C4-2B (cell line): ENCODE measurements around the gene KCP.

Source experiments
- ZFX ChIP-seq: fragments of 450-650 bp; IDR thresholded peaks from 2 replicates; pipeline ENCODE4 v1.6.1; 2017
- TF ChIP-seq, protein P1 (sequence below): fragments of 450-650 bp; conservative IDR thresholded peaks from 2 replicates; pipeline ENCODE4 v1.5.1; 2017; ENCODE audit warnings: mild to moderate bottlenecking

DNA sequence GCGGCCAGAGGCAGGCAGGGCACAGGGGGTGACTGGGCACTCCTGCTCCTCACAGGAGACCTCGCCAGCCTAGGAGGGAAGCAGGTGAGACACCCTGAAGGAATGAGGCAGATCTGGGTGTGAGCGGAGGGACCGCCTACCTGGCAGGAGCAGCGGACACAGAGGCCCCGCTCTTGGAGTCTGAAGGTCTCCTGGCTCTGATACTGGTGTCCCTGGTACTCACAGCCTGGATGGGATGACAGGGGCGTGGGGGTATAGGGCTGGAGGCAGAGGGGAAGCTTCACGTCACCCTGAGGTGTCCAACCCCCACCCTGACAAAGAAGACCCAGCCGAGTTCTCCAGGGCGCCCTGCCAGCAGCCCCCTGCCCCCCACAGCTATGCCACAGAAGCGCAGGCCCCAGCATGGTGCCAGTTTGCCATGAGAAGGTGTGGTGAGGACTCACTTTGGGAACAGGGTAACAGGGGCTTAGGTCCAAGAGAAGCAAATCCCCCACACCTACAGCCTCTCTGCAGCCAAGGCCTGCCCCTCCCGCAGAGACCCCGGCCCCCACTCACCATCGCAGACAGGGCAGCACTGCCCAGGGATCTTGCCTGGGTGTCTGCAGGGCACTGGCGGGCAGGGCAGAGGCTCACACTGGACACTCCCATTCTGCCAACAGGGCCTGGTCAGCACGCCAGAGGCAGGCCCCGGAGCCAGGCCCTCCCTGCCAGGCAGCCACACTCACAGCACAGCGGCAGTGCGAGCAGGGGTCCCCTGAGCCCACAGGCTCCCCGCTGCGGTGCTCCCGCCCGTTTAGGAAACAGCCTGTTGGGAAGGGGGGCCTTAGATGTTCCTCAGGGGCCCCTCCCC, 17.0 kb downstream of the KCP start:
- TF ChIP-seq, protein P1, sequence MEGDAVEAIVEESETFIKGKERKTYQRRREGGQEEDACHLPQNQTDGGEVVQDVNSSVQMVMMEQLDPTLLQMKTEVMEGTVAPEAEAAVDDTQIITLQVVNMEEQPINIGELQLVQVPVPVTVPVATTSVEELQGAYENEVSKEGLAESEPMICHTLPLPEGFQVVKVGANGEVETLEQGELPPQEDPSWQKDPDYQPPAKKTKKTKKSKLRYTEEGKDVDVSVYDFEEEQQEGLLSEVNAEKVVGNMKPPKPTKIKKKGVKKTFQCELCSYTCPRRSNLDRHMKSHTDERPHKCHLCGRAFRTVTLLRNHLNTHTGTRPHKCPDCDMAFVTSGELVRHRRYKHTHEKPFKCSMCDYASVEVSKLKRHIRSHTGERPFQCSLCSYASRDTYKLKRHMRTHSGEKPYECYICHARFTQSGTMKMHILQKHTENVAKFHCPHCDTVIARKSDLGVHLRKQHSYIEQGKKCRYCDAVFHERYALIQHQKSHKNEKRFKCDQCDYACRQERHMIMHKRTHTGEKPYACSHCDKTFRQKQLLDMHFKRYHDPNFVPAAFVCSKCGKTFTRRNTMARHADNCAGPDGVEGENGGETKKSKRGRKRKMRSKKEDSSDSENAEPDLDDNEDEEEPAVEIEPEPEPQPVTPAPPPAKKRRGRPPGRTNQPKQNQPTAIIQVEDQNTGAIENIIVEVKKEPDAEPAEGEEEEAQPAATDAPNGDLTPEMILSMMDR = no peak
- no peak for TF ChIP-seq ZFX
